SK-N-MC (cell line): ENCODE data around the gene RBM7.

Experiments
- EZH2 ChIP-seq: fragments of 200-600 bp; sonication (generic); IDR thresholded peaks from one replicate; pipeline ENCODE4 v1.6.1; 2017; ENCODE audit warnings: antibody characterized with exemption
- POLR2AphosphoS5 ChIP-seq: IDR thresholded peaks from 2 replicates; pipeline ENCODE4 v1.6.1; 2012; ENCODE audit warnings: mild to moderate bottlenecking, low read depth, low read length, borderline replicate concordance

DNA sequence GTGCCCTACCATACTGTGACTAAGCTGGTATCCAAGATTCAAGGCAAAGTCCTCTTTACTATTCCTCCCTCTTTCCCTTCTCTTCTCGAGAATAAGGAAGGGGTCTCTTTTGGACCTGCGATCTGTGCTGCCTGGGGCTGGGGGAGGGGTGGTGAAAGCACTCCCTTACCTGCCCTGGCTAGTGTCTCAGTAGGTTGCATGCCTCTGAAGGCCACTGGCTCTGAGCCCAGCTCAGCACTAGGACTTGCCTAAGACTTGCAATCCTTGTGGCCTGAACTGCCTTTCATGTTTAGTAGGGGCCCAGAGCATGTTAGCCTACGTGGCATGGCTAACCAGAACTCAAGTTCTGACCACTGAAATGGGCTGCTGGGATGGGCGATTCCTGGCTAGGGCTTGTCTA is 25.8 kb downstream of the RBM7 start:
- TF ChIP-seq POLR2AphosphoS5: no peak
- TF ChIP-seq EZH2: no peak
